HG03558 (cell line): ENCODE measurements around the gene CD7.

ENCODE experiments used
- ATAC-seq: cut with Tn5 transposase; IDR thresholded peaks from one replicate; pipeline ENCODE4 v1.9.1; 2021; ENCODE audit warnings: moderate number of reproducible peaks; ENCODE audit not compliant: unreplicated experiment; ENCODE audit errors: extremely low read depth

The CD7 gene

DNA sequence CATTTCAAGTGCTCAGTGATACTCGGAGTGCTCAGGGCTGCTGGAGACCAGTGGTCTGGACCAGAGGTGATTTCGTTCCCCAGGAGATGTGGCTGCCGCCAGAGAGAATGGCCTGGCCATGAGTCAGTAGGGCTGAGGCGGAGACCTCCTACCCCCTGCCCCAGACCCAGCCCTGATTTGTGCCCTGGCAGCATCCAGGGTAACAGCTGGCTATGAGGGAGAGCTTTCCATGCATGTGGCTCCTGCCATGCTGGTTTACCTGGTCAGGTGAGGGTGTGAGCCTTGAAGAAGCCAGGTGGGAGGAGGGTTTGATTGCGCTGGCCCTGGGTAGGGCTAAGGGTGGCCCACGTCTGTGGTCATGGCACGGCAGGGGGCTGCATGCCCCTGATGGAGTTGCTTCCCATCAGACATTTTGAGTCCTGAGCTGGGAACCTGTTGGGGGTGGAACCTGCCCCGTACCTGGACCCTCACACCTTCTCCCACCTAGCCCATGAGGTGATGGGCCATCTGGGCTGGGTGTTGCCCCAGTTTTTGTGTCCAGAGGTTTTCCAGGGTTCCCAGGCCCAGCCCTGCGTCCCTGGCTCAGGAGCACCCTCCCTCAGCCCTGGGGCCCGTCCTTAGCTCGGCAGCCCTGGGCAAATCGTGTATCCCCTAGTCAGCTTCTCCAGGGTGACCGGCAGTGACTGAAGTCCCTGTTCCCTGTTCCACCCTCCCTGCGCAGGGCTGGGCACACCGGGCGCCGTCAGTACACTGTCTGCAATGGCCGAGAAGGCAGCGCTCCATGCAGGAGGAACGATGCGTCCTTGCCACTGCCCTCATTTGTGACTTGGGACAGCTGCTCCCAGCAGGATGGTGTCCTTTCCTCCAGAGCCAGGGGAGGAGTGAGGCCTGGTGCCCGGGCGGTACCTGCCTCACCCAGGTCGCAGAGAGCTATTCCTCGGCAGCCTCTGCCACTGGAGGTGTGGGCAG is 34.9 kb downstream of the CD7 start:
- ATAC-seq, result no peak

DNA sequence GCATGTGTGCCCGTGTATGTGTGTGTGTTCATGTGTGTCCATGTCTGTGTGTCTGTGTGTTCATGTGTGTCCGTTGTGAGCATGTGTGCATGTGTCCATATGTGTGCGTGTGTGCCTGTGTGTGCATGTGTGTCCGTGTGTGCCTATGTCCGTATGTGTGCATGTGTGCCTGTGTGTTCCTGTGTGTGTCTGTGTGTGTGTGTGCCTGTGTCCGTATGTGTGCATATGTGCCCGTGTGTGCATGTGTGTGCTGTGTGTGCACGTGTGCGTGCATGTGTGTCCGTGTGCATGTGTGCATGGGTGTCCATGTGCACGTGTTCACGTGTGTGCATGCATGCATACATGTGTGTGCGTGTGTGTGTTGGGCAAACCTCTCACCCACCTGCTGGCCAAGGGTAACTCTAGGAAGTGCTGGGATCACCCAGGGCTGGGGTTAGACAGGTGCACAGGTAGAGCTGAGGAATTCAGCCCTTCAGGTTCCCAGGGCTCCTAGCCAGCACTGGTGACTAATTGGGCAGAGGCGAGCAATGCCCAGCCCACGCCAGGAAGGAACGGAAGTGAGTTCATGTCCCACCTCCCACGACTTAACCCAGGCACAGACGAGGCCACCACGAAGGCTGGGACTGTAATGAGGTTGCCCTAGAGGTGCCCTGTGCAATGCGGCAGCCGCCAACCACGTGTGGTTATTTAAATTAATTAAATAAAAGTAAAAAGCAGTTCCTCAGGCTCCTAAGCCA is 35.7 kb downstream of the CD7 start:
- no peak for ATAC-seq

DNA sequence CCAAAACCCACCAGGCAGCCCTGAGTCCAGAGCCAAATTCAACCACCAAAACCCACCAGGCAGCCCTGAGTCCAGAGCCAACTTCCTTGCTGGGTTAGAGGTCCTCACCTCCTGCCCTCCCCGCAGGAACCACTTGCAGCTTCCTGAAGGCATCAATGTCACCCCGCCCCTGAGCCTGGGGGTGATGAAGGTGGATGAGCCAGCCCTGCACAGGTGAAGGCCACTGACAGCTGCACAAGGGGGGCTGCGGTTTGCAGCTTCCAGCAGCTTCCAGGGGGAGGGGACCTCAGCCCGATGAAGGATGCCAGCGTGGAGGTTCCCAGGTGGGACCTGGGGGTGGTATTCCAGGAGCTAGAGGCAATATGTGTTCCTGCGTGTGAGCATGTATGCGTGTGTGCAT is 36.3 kb downstream of the CD7 start:
- ATAC-seq, result no peak

DNA sequence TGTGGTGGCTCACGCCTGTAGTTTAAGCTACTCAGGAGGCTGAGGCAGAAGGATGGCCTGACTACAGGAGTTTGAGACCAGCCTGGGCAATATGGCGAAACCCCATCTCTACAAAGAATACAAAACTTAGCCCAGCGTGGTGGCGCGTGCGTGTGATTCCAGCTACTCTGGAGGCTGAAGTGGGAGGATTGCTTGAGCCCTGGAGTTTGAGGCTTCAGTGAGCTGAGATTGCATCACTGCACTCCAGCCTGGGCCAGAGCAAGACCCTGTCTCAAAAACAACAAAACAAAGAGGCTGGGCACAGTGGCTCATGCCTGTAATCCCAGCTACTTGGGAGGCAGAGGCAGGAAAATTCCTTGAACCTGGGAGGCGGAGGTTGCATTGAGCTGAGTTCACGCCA is 36.9 kb downstream of the CD7 start:
- ATAC-seq, result no peak

DNA sequence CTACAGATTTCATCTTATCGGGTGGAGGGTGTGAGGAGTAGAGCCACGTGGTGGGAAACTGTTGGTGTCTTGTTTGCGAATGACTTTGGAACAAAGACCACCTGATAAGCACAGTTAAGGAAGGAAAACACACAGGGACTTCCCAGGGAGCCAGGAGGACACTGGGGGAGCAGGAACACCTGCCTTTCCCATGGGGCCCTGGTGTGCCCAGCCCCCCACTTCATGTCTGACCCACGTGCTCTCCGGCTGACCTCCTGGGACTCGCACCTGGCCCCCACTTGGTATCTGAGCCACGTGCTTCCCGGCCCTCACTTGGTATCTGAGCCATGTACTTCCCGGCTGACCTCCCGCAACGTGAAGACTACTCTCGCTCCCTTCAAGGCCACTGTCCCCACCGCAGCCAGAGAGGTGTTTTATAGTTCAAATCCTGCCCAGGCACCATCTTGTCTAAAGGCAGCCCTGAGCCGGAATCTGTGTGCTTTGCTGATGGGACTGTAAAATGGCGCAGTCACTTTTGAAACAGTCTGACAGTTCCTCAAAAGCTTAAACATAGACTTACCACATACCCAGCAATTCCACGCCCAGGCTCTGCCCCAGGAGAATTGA is 38.5 kb downstream of the CD7 start:
- ATAC-seq, result no peak

DNA sequence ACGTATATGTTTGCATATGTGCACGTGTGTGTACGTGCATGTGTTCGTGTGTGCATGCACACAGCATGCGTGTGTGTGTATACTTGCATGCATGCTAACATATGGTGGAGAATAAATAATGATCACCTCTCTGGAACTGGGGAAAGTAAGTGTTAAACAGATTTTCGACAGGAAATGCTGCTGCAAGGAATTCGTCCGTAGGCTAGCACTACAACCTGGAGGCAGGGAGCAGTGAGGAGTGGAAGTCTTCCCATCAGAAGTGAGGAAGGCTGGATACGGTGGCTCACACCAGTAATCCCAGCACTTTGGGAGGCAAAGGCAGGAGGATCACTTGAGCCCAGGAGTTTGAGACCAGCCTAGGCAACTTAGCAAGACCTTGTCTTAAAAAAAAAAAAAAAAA is 39.1 kb downstream of the CD7 start:
- no peak for ATAC-seq

DNA sequence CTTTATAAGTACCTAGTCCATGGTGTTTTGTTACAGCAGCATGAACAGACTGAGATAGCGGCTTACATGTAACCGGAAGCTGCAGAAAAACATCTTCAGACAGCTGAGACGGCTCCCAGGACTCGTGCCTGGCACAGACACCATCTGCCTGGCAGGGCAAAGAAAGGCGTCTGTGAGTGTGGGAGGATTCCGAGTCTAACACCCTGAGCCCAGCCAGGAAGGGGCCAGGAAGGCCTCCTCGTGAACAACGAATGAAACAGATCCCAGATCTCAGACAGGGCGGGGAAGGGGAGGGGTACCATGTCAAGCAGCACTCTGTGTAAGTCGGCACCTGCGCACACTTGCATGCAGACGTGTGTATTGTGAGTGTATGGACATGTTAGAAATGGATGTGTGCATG is 39.6 kb downstream of the CD7 start:
- ATAC-seq, result no peak

DNA sequence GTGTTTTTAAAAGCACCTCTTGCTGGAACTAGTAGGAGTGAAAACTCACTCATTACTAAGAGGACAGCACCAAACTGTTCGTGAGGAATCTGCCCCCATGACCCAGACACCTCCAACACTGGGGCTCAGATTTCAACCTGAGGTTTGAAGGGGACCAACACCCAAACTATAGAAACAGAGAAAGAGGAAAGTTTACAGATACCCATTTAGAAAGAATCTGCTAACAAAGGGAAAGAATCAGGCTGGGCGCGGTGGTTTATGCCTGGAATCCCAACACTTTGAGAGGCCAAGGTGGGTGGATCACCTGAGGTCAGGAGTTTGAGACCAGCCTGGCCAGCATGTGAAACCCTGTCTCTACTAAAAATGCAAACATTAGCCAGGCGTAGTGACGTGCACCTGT is 40.5 kb downstream of the CD7 start:
- ATAC-seq, result no peak

DNA sequence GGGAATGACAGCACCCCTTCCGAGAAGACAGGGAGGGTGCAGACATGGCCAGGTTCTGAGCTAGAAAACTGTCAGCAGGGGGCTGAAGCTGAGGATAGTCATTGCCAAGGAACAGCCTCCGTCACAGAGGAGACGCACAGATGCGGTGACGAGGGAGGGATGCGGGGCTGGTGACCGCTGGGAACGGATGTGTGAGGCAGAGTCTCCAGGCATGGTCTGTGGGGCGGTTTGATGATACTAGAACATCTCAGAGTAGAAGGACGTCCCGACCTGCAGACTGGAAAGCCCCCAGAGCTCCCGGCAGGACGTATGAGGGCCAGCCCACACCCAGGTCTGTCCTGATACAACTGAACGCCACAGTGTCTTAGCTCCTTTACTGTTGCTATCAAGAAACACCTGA is 42.1 kb downstream of the CD7 start:
- ATAC-seq, result no peak

DNA sequence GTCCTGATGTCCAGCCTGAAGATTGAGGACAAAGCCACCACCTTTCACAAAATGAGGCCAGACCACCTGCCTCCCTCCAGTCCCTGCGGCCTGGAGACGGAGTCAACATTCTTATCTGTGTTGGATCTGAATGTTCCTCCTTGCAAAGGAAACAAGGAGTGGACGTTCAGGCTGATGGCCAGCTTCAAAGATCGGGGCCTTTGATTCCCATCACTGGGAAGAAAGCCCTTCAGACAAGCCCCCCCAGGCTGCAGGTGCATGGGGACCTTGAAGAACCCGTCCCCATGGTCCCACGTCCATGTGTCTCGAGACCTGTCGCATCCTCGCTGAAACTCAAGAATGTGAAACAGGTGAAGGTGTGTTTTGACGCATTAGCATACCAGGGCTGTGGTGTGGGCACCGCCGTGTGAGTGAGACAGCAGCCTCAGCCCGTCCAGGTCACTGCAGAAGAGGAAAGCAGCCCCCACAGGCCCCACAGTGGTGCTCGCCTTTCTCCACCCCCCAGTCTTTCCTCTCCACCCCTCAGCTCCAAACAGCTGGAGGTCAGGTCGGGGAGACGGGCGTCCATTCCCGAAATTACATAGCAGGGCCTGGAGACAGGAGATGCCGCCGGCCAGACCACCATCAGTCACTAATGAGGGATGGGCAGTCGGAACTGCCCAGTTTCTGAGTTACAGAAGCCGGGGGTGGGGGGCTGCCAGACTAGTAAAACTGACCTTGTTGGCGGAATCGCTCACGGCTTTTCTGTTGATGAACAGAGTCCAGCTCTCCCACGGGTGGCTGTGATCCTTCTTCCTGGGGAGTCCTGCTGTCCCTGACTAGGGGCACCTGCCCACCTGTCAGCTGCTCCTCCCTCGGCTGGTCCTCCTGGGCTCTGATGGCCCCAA is 43.0 kb downstream of the CD7 start:
- ATAC-seq, result no peak

DNA sequence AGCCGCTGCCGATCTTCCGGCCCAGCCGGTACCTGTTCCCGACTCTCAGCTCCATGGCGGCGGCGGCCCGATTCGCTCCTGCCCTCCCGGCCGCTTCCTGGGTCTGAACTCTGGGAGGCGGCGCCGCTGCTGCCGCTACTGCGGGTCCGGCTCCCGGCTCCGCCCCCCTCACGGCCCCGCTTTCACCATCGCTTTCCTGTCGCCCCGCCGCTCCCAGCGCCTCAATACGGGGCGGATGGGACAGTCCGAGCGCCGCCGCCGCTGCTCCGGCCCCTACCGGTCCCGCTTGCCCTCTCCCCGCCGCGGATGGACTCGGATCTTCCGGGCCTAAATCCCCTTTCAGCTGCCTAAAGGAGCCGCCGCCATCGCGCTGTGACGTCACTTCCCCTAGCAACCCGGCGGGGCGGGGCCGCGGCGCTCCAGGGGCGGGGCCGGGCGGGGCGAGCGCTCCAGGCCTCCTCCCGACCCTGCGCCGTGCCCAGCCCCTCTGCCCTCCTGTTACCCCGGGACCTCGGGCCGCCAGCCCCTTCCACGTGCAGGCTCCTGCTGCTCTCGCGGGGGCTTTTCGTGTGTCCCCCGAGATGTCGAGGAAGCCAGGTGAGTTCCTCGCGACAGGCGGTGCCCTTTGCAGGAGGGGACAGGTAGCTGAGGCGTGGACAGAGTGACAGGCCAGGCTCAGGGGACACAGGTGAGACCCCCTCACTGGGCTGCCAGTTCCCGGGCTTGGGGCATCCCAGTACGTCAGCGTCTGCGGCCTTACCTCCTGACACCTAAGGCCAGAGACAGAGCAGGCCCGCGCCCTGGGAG is 43.9 kb downstream of the CD7 start, which contains the start of gene CSNK1D:
Gene CSNK1D, minus strand, starts transcription at position 374 of the 807 bp plus-strand sequence. Its CDS starts 319 bp downstream, at position 55.
- no peak for ATAC-seq

DNA sequence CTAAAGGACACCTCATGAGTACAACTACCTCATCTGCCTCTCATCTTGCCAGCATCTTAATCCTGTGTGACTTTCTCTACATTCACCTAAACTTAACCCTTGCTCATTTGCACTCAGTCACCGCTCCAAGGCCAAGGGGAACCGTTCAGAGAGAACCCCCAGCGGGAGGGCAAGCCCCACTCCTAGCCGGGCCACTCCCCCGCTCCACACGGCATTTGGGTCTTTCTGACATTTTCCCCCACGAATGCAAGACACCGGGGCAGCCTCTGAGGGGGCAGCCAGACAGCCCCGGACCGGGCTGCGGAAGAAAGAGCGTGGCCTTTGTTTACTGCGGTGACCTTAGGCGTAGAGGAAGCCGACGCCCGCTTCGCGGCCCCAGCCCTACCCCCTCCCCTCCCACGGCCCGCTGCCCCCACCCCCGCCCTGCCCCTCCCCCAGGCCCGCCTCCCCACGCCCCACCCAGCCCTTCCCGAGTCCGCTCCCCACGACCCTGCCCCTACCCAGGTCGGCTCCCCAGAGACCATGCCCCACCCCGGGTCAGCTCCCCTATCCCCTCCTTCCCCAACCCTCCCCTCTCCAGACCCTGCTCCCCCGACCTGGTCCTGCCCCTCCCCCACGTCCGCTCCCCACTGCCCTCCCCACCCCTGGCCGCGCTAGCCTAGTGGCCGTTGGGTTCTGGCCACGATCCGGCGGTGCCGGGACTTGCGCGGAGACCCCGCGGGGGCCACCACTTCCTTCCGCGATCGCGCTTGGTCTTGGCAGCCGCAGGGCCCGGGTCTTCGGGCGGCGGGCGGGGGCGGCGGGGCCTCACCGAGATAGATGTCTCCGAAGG is 44.7 kb downstream of the CD7 start:
- ATAC-seq, result no peak

DNA sequence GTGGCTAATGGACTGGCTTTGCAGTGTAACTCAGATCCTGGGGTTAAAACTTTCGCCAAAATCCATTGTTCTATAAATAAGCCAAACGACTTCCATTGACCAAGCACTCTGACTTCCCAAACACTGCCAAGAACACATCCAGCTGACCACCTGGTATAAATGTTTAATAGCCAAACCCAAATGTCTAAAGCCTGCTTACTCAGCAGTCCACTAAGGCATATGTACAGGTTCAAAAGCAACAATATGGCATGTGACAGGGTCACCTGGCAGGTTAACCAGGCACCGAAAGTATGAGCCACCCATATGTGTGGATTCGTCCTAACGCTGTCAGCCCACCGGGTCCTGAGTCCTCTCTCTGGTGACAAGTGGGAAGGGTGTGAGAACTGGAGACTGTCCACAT is 46.0 kb downstream of the CD7 start:
- no peak for ATAC-seq

DNA sequence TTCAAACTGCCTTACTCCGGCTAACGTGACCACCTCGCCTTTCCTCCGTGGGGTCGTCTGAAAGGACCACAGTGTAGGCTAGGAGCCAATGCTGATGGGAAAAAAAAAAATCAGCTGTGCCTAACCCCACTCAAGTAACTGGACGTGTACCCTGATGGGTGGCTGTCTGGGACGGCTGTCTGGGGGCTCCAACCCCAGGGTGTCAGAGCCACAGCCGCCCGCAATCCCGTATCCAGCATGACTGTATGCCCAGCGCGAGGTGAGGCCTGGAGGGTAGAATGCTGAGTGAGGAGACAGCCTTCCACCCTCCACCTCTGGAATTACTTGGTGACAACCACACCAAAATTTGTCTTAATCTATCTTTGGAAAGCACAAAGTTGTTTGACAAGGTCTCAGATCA is 46.8 kb downstream of the CD7 start:
- no peak for ATAC-seq

DNA sequence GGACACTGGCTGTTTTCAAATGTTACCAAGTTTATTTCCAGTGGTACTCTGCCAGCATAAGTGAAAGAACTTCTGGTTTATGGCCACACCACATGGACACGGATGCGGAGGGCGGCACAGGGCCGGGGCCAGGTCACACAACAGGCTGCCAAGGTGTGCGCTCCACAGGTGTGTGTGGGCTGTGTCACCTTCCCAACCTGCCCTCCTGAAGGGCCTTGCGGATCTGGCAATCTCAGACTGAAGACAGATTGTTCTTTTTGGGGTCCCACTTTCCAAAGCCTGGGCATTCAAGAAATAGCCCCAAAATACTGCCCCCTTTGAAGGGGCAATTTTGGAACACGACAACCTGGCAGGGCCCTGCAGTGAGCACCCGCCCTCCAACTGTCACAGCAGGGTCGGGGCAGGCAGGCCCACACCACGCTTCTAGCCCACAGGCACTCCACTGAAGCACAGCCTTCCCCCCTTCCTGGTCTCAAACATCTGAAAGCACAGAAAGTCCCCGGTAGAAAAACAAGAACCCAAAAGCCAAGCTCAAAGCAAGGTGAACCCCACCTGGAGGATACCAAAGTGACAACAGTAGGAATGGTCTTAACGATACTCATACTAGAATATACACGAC is 47.4 kb downstream of the CD7 start:
- no peak for ATAC-seq

DNA sequence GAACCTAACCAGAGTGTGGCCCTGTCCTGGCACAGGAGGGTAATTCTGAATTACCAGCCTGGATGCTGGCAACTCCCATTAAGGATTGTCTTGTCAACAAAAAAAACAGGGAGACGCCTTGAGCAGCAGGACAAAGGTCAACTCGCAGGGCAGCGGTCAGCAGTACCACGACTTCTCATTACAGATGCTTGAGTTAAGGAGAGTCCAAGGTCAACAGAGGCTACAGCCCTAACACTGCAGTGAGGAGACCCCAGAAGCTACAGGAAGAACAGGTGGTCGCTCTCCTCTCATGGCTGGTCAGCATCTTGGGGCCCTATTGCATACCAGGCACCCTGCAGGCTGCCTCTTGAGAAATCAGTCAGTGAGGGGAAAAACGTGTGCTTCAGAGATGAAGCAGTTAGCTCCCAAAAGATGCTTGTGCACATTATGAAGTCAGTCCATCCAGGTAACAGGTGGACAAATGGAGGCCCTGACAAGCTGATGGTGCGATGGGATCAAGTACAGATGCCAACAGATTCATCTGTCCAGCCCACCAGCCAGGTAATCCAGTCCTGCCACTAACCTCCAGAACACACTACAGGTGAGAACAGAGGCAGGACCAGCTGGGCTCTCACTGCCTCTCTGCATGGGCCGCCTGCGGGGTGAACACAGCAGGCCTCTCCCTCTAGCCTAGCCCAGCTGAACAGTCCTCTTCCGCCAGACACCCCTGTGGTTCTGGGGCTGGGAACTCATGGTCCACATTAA is 48.1 kb downstream of the CD7 start:
- no peak for ATAC-seq
